Spleen (tissue), 11 donors: ENCODE measurements around the gene ZNF160. TPM values are rescaled to one million over a fixed set of nuclear protein-coding genes. Genes with fewer than 3 reads are reported as not detected.

Experiments used
- DNase-seq: peaks from one replicate; pipeline ENCODE4 v3.0.0-alpha.2; 2020
- H3K27ac ChIP-seq, 8 donors: fragments of 200-600 bp; sonication (generic) in 7 of 8; 1 replicate in 4 of 8; 2 replicates in 4 of 8; pipeline versions ENCODE4 v1.5.0 to v1.8.0; 2016 to 2021; ENCODE audit warnings: inconsistent platforms in 4 of 8, mild to moderate bottlenecking in 4 of 8, moderate library complexity in 1 of 8
- H3K27me3 ChIP-seq, 7 donors: fragments of 200-600 bp; sonication (generic) in 6 of 7; replicated peaks in 1 of 7; 1 replicate in 4 of 7; 2 replicates in 3 of 7; pipeline versions ENCODE4 v1.5.0 to v1.8.0; 2016 to 2021; ENCODE audit warnings: inconsistent platforms in 3 of 7, mild to moderate bottlenecking in 1 of 7
- H3K36me3 ChIP-seq, 6 donors: fragments of 200-600 bp; sonication (generic) in 5 of 6; 1 replicate in 4 of 6; 2 replicates in 2 of 6; pipeline versions ENCODE4 v1.5.0 to v1.8.0; 2016 to 2021; ENCODE audit warnings: inconsistent platforms in 2 of 6
- H3K4me1 ChIP-seq, 6 donors: fragments of 200-600 bp; sonication (generic) in 5 of 6; 1 replicate in 3 of 6; 2 replicates in 3 of 6; pipeline versions ENCODE4 v1.5.0 to v1.8.0; 2016 to 2021; ENCODE audit warnings: inconsistent platforms in 3 of 6
- H3K4me3 ChIP-seq, 8 donors: fragments of 200-600 bp; sonication (generic) in 7 of 8; 1 replicate in 4 of 8; 2 replicates in 4 of 8; pipeline versions ENCODE4 v1.5.0 to v1.8.0; 2016 to 2021; ENCODE audit warnings: inconsistent platforms in 4 of 8, mild to moderate bottlenecking in 4 of 8, moderate library complexity in 2 of 8
- H3K9me3 ChIP-seq, 8 donors: fragments of 200-600 bp; sonication (generic) in 7 of 8; 1 replicate in 4 of 8; 2 replicates in 4 of 8; pipeline versions ENCODE4 v1.5.0 to v1.8.0; 2016 to 2021; ENCODE audit warnings: inconsistent platforms in 4 of 8
- POLR2A ChIP-seq, 3 donors: fragments of 450-650 bp; IDR thresholded peaks; one replicate each; pipeline ENCODE4 v1.5.1; 2017; ENCODE audit warnings: antibody characterized with exemption in 3 of 3, mild to moderate bottlenecking in 1 of 3
- POLR2AphosphoS5 ChIP-seq, 3 donors: sonication (generic); formaldehyde crosslinking; IDR thresholded peaks; one replicate each; pipeline ENCODE4 v1.5.1; 2017; ENCODE audit warnings: antibody characterized with exemption in 3 of 3
- WGBS, 5 donors: extraction: QIAGEN DNeasy Blood & Tissue Kit in 3 of 5; methylation state at CpG; one replicate each; pipeline versions ENCODE4 v1.1.5 to v1.1.7; 2013 to 2018; 5-methylcytosine and 5-hydroxymethylcytosine counted together
- intact Hi-C: fragments of 100-400 bp; cut with DNase I; formaldehyde crosslinking; loops from one replicate; pipeline ENCODE4 v1.15.0; 2023; ENCODE audit warnings: low total_unique reads
- polyA plus RNA-seq, 3 donors: library from polyadenylated mRNA; stranded (reverse); fragments of 200-250 nt; gene quantifications; one replicate each; pipeline ENCODE4 v1.2.1, GENCODE V29; 2013
- total RNA-seq, 7 donors: library from RNA; depleted of rRNA in 3 of 7; stranded (reverse); fragments of >200 nt in 3 of 7; fragmentation: NEBNext Ultra II Directional in 4 of 7; extraction: Animal tissue kit (Norgen Biotek cat#: 25700) in 4 of 7; gene quantifications; one replicate each; pipeline versions ENCODE4 v1.1.0 to v1.2.1, GENCODE V29; 2016 to 2021
- TF ChIP-seq, protein P1 (sequence below), 11 experiments: fragments of 200-600 bp in 7 of 11; fragments of 450-650 bp in 4 of 11; sonication (generic) in 4 of 11; IDR thresholded peaks in 8 of 11; conservative IDR thresholded peaks in 3 of 11; 1 replicate in 7 of 11; 2 replicates in 4 of 11; pipeline versions ENCODE4 v1.4.0 to v1.8.0; 2016 to 2021; ENCODE audit warnings: antibody characterized with exemption in 11 of 11, inconsistent platforms in 4 of 11, mild to moderate bottlenecking in 1 of 11
- donor health status: healthy with polysubstance abuse.
- donor health status: DM: no; HTN: no; CAD: no; lungs with moderate emphysema.
- donor health status: DM: no; HTN: no; CAD: no.
- donor health status: Bipolar disorder and iron deficiency.
- donor health status: healthy.
- donor health status: DM: no; HTN: no; CAD: no.
- donor health status: DM: yes; HTN: yes; CAD: no.

The ZNF160 gene
- total and polyA plus RNA-seq, 10 donors: 14.4 to 154 (median 87.7) TPM

DNA sequence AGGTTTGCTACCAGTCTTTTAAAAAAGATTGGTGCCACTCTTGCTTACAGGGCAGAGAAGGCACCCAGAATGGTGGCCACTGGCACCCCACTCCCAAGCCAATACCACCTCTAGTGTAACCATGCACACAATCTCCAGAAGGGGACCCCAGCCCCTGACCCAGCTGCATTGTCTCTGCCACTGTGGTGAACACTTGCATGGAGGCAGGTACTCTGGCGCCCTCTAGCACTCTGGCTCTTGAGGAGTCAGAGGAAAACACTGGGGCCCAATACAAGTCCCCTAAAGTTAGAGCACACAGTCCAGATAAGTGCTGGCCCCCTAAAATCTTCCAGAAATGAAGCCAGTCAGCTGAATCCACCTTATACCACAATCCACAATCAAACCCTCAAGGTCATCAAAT is 83.5 kb downstream of the ZNF160 start:
- TF ChIP-seq, protein P1, sequence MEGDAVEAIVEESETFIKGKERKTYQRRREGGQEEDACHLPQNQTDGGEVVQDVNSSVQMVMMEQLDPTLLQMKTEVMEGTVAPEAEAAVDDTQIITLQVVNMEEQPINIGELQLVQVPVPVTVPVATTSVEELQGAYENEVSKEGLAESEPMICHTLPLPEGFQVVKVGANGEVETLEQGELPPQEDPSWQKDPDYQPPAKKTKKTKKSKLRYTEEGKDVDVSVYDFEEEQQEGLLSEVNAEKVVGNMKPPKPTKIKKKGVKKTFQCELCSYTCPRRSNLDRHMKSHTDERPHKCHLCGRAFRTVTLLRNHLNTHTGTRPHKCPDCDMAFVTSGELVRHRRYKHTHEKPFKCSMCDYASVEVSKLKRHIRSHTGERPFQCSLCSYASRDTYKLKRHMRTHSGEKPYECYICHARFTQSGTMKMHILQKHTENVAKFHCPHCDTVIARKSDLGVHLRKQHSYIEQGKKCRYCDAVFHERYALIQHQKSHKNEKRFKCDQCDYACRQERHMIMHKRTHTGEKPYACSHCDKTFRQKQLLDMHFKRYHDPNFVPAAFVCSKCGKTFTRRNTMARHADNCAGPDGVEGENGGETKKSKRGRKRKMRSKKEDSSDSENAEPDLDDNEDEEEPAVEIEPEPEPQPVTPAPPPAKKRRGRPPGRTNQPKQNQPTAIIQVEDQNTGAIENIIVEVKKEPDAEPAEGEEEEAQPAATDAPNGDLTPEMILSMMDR (IDR thresholded peaks at IDR 0.05 in 8 of 11, conservative IDR thresholded peaks at IDR 0.05 in 3 of 11): no peak
- TF ChIP-seq POLR2A (IDR thresholded peaks at IDR 0.05) (no peak), POLR2AphosphoS5 (IDR thresholded peaks at IDR 0.05) (no peak)
- intact Hi-C loops: no loop called here
- DNase-seq: no peak
- H3K4me3 ChIP-seq: no peak overlapping the region
- H3K27ac ChIP-seq: no peak overlapping the region
- H3K36me3 ChIP-seq: no peaks in the 10 kb centered on the region
- H3K9me3 ChIP-seq: peaks cover 0 to 95% (median 69%) of the 10 kb centered on the region in 8 donors
- no peaks in the 10 kb centered on the region for H3K27me3 ChIP-seq
- WGBS, 5 donors: 14 to 26% (median 18%) methylated on average over 1 of the region's 1 CpG; no CpG with 5 or more reads in 1 of the 5 donors
- no peaks in the 10 kb centered on the region for H3K4me1 ChIP-seq

Other genes starting within 250 kb of the ZNF160 start
- 10 to 100 TPM; 16.9 to 23.8 (median 18.7) TPM for gene ZNF468, start 245.8 kb downstream of the ZNF160 start, total RNA-seq
- gene ZNF468, start 245.8 kb downstream of the ZNF160 start, polyA plus RNA-seq: 1 to 10 TPM; 5.6 to 8.6 (median 5.9) TPM
- 10 to 100 TPM; 11.2 to 23.9 (median 17.1) TPM for gene ZNF320, start 205.8 kb downstream of the ZNF160 start, total RNA-seq
- 1 to 10 TPM; 3.1 to 3.9 (median 3.5) TPM for gene ZNF320, start 205.8 kb downstream of the ZNF160 start, polyA plus RNA-seq
- gene ZNF888, start 180.0 kb downstream of the ZNF160 start, total RNA-seq: 1 to 10 TPM; 4.3 to 7.7 (median 5.4) TPM
- 1 to 10 TPM; 2.0 to 2.6 (median 2.2) TPM for gene ZNF888, start 180.0 kb downstream of the ZNF160 start, polyA plus RNA-seq
- 10 to 100 TPM in 5 of 7 donors, 1 to 10 TPM in 2; 8.1 to 16.1 (median 12.5) TPM for gene ZNF816, start 140.5 kb downstream of the ZNF160 start, total RNA-seq
- gene ZNF816, start 140.5 kb downstream of the ZNF160 start, polyA plus RNA-seq: 1 to 10 TPM; 4.1 to 7.2 (median 4.7) TPM
- gene ERVV-1, start 89.5 kb downstream of the ZNF160 start, total RNA-seq: not detected
- gene ERVV-1, start 89.5 kb downstream of the ZNF160 start, polyA plus RNA-seq: not detected
- gene ERVV-2, start 58.7 kb downstream of the ZNF160 start, total RNA-seq: not detected
- gene ERVV-2, start 58.7 kb downstream of the ZNF160 start, polyA plus RNA-seq: not detected
- gene ZNF415, start 29.5 kb upstream of the ZNF160 start, total RNA-seq: 10 to 100 TPM in 5 of 7 donors, 1 to 10 TPM in 2; 7.3 to 17.0 (median 12.8) TPM
- 1 to 10 TPM; 2.8 to 5.6 (median 4.8) TPM for gene ZNF415, start 29.5 kb upstream of the ZNF160 start, polyA plus RNA-seq
- gene ZNF347, start 55.6 kb upstream of the ZNF160 start, total RNA-seq: 10 to 100 TPM; 20.2 to 41.5 (median 31.2) TPM
- 1 to 10 TPM; 2.9 to 5.9 (median 3.8) TPM for gene ZNF347, start 55.6 kb upstream of the ZNF160 start, polyA plus RNA-seq
- 1 to 10 TPM; 2.8 to 7.3 (median 4.9) TPM for gene ZNF665, start 89.9 kb upstream of the ZNF160 start, total RNA-seq
- gene ZNF665, start 89.9 kb upstream of the ZNF160 start, polyA plus RNA-seq: 1 to 10 TPM; 1.9 to 4.4 (median 2.9) TPM
- 10 to 100 TPM; 14.6 to 30.2 (median 20.3) TPM for gene ZNF677, start 151.5 kb upstream of the ZNF160 start, total RNA-seq
- gene ZNF677, start 151.5 kb upstream of the ZNF160 start, polyA plus RNA-seq: 1 to 10 TPM; 8.3 to 8.8 (median 8.3) TPM
- not detected for gene VN1R2, start 154.9 kb upstream of the ZNF160 start, total RNA-seq
- not detected for gene VN1R2, start 154.9 kb upstream of the ZNF160 start, polyA plus RNA-seq
- gene VN1R4, start 164.3 kb upstream of the ZNF160 start, total RNA-seq: not detected
- gene VN1R4, start 164.3 kb upstream of the ZNF160 start, polyA plus RNA-seq: not detected
- gene ZNF845, start 230.3 kb upstream of the ZNF160 start, total RNA-seq: 10 to 100 TPM in 2 of 7 donors, 1 to 10 TPM in 5; 7.1 to 10.5 (median 8.6) TPM
- gene ZNF845, start 230.3 kb upstream of the ZNF160 start, polyA plus RNA-seq: 1 to 10 TPM; 2.0 to 3.0 (median 2.3) TPM